SJSA1 (cell line): ENCODE data around the gene COMTD1. TPM values are rescaled to one million over a fixed set of nuclear protein-coding genes. Genes with fewer than 3 reads are reported as not detected.

Source experiments
- DNase-seq, 2 experiments: peaks; one replicate each; pipeline ENCODE4 v3.0.0-alpha.2; 2015 to 2020; ENCODE audit warnings: low spot score in 2 of 2, low read depth in 1 of 2
- H3K27ac ChIP-seq: fragments of 250-450 bp; sonication (Bioruptor Pico); 2 replicates; pipeline ENCODE4 v1.5.1; 2020; ENCODE audit warnings: mild to moderate bottlenecking, moderate library complexity
- H3K27me3 ChIP-seq: fragments of 250-450 bp; sonication (Bioruptor Pico); replicated peaks from 2 replicates; pipeline ENCODE4 v1.5.1; 2020; ENCODE audit warnings: mild to moderate bottlenecking, moderate library complexity
- H3K36me3 ChIP-seq: fragments of 250-450 bp; sonication (Bioruptor Pico); 2 replicates; pipeline ENCODE4 v1.5.1; 2020; ENCODE audit warnings: mild to moderate bottlenecking
- H3K4me1 ChIP-seq: fragments of 250-450 bp; sonication (Bioruptor Pico); replicated peaks from 2 replicates; pipeline ENCODE4 v1.6.1; 2021; ENCODE audit warnings: mild to moderate bottlenecking
- H3K4me3 ChIP-seq: fragments of 250-450 bp; sonication (Bioruptor Pico); 2 replicates; pipeline ENCODE4 v1.5.1; 2020; ENCODE audit warnings: mild to moderate bottlenecking
- H3K9me3 ChIP-seq: fragments of 250-450 bp; sonication (Bioruptor Pico); replicated peaks from 2 replicates; pipeline ENCODE4 v1.5.1; 2020; ENCODE audit warnings: mild to moderate bottlenecking
- total RNA-seq: library from RNA; depleted of rRNA; stranded (reverse); fragments of >200 nt; shearing (Covaris generic); gene quantifications from 2 replicates; pipeline ENCODE4 v1.2.3, GENCODE V29; 2014; rRNA removed

The COMTD1 gene
- total RNA-seq, 1 experiment from 2014 or later, result 8.8 TPM

- peak; percentile 30 to 57 for DNase-seq
- H3K27me3 ChIP-seq, result no peaks in the 10 kb centered on the region
- H3K36me3 ChIP-seq, result peaks cover 2% of the 10 kb centered on the region; the same call in 1 of the 2 replicates
- H3K9me3 ChIP-seq, result 0 out of 2 replicates have a peak, but pooled peaks cover 2% of the 10 kb centered on the region
- no peak overlapping the region for H3K27ac ChIP-seq
- no peak overlapping the region for H3K4me3 ChIP-seq
- H3K4me1 ChIP-seq, result peaks cover 20% of the 10 kb centered on the region
Measured at GRCh38 chr10:75187961-75188426, 47.8 kb downstream of the COMTD1 start.

- no peak for DNase-seq
- H3K27ac ChIP-seq, result no peak overlapping the region
- H3K4me3 ChIP-seq, result no peak overlapping the region
- peaks cover 12% of the 10 kb centered on the region for H3K4me1 ChIP-seq
- H3K9me3 ChIP-seq, result 0 out of 2 replicates have a peak, but pooled peaks cover 2% of the 10 kb centered on the region
- peaks cover 6% of the 10 kb centered on the region; the same call in 1 of the 2 replicates for H3K36me3 ChIP-seq
- H3K27me3 ChIP-seq, result no peaks in the 10 kb centered on the region
Measured at GRCh38 chr10:75186310-75186709, 49.4 kb downstream of the COMTD1 start.

Other genes starting within 250 kb of the COMTD1 start
- 11.0 and 24.8 TPM in 2 replicates for gene SAMD8, start 124.3 kb downstream of the COMTD1 start, total RNA-seq
- 223 and 224 TPM in 2 replicates for gene VDAC2, start 25.2 kb downstream of the COMTD1 start, total RNA-seq
- 2.6 and 6.0 TPM in 2 replicates for gene ZNF503, start 165.8 kb upstream of the COMTD1 start, total RNA-seq
- gene LRMDA, start 195.7 kb upstream of the COMTD1 start, total RNA-seq, result not detected in 2 replicates